Pericardium fibroblast (primary cell): ENCODE data around the gene DNAJB12. TPM values are rescaled to one million over a fixed set of nuclear protein-coding genes. Genes with fewer than 3 reads are reported as not detected.

Experiments used
- total RNA-seq: library from RNA; depleted of rRNA; stranded (reverse); fragments of >200 nt; gene quantifications from 2 replicates; pipeline ENCODE4 v1.2.3, GENCODE V29; 2015

The DNAJB12 gene
- 22.9 and 25.2 TPM in 2 replicates for total RNA-seq

DNA sequence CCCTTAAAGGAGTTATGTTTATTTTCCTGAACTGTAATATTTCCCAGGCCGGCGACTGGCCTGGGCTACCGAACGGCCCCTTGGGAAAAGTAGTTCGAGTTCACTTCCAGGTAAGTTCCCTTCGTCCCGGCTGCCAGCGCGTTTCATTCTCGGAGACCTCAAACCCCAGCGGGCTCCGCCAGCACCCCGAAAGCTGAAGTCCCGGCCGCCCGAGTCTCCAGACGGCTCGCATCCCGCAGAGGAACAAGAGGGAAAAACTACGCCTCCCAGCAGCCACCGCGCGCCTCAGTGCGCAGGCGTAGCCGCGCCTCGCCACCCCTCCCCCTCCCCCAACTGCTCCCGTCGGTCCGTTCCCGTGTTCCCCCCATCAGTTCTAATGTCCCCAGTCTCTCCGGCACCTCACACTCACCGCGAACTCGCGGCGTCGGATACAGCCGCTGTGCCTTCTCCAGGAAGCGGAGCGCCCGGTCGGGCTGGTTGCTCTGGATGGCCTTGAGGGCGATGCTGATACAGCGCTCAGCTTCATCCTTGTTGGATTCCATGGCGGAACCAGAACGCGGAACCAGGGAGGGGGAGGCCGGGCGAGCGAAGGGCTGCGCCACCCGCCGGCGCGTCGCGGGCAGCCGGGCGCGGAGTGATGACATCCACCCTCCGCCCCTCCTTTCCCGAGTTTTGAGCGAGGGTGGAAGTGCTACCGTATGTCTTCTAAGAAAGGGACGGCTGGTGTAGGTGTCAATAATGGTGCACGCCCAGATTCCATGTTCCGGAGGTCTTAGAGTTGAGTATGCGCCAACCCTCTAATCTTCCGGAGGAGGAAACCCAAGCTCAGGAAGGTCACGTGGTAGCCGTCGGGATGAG is at the start of gene DNAJB12:
Gene DNAJB12, minus strand, starts transcription at position 564 of the 858 bp plus-strand sequence. Its CDS starts 22 bp downstream, at position 542.

Other genes with a start within 250 kb of the DNAJB12 start
- gene ANAPC16, start 138.9 kb downstream of the DNAJB12 start, total RNA-seq: 53.0 and 70.2 TPM in 2 replicates
- 23.8 and 33.6 TPM in 2 replicates for gene ASCC1, start 138.6 kb downstream of the DNAJB12 start, total RNA-seq
- gene DDIT4, start 81.0 kb downstream of the DNAJB12 start, total RNA-seq: 427 and 480 TPM in 2 replicates